ENCODE data around the gene SLC7A10. TPM values are rescaled to one million over a fixed set of nuclear protein-coding genes. Genes with fewer than 3 reads are reported as not detected.

Gene SLC7A10
- total RNA-seq, 1 donor, result not detected

GRCh38 chr19:33229962-33230361, 4.3 kb upstream of the SLC7A10 start:
- H3K27me3 ChIP-seq (ENCODE audit: insufficient read depth, low read length), result peaks cover 37% of the 10 kb centered on the region
- H3K4me2 ChIP-seq (ENCODE audit: insufficient read depth, low read length), result no peak overlapping the region
- H2AFZ ChIP-seq (ENCODE audit: low read length), result no peak overlapping the region
- H3K36me3 ChIP-seq (ENCODE audit: insufficient read depth, low read length), result no peaks in the 10 kb centered on the region
- H4K20me1 ChIP-seq (ENCODE audit: insufficient read depth, low read length), result no peaks in the 10 kb centered on the region
- no peak for DNase-seq (ENCODE audit: insufficient read length, low spot score, missing footprints)
- no peak overlapping the region for H3K27ac ChIP-seq (ENCODE audit: low read depth, low read length)
- peaks cover 10% of the 10 kb centered on the region for H3K9me3 ChIP-seq (ENCODE audit: low read depth, low read length)
- TF ChIP-seq CTCF (IDR thresholded peaks at IDR 0.05; ENCODE audit: extremely low read depth, low read depth, low read length), result no peak
- peaks cover 3% of the 10 kb centered on the region for H3K4me1 ChIP-seq (ENCODE audit: insufficient read depth, low read length)
- H3K79me2 ChIP-seq (ENCODE audit: insufficient read depth, low read length), result no peaks in the 10 kb centered on the region
- no peak overlapping the region for H3K4me3 ChIP-seq (ENCODE audit: insufficient read depth, low read length)

GRCh38 chr19:33227870-33228599, 2.4 kb upstream of the SLC7A10 start:
- Histone ChIP-seq H3K4me1 (ENCODE audit: insufficient read depth, low read length) (peaks cover 3% of the 10 kb centered on the region), H3K36me3 (ENCODE audit: insufficient read depth, low read length) (no peaks in the 10 kb centered on the region), H3K4me3 (ENCODE audit: insufficient read depth, low read length) (no peak overlapping the region), H4K20me1 (ENCODE audit: insufficient read depth, low read length) (no peaks in the 10 kb centered on the region), H3K79me2 (ENCODE audit: insufficient read depth, low read length) (no peaks in the 10 kb centered on the region), H3K27ac (ENCODE audit: low read depth, low read length) (no peak overlapping the region), H3K27me3 (ENCODE audit: insufficient read depth, low read length) (peaks cover 53% of the 10 kb centered on the region), H3K4me2 (ENCODE audit: insufficient read depth, low read length) (no peak overlapping the region), H2AFZ (ENCODE audit: low read length) (no peak overlapping the region), H3K9me3 (ENCODE audit: low read depth, low read length) (peaks cover 10% of the 10 kb centered on the region)
- no peak for TF ChIP-seq CTCF (IDR thresholded peaks at IDR 0.05; ENCODE audit: extremely low read depth, low read depth, low read length)
- no peak for DNase-seq (ENCODE audit: insufficient read length, low spot score, missing footprints)

GRCh38 chr19:33227242-33227650, 1.6 kb upstream of the SLC7A10 start:
- Histone ChIP-seq H3K4me1 (ENCODE audit: insufficient read depth, low read length) (peaks cover 3% of the 10 kb centered on the region), H3K27ac (ENCODE audit: low read depth, low read length) (no peak overlapping the region), H2AFZ (ENCODE audit: low read length) (no peak overlapping the region), H3K27me3 (ENCODE audit: insufficient read depth, low read length) (peaks cover 57% of the 10 kb centered on the region), H3K4me2 (ENCODE audit: insufficient read depth, low read length) (no peak overlapping the region), H3K79me2 (ENCODE audit: insufficient read depth, low read length) (no peaks in the 10 kb centered on the region), H3K9me3 (ENCODE audit: low read depth, low read length) (peaks cover 10% of the 10 kb centered on the region), H3K4me3 (ENCODE audit: insufficient read depth, low read length) (no peak overlapping the region), H3K36me3 (ENCODE audit: insufficient read depth, low read length) (no peaks in the 10 kb centered on the region), H4K20me1 (ENCODE audit: insufficient read depth, low read length) (no peaks in the 10 kb centered on the region)
- TF ChIP-seq CTCF (IDR thresholded peaks at IDR 0.05; ENCODE audit: extremely low read depth, low read depth, low read length), result no peak
- DNase-seq (ENCODE audit: insufficient read length, low spot score, missing footprints), result no peak

- Histone ChIP-seq H3K4me3 (ENCODE audit: insufficient read depth, low read length) (no peak overlapping the region), H3K27me3 (ENCODE audit: insufficient read depth, low read length) (peaks cover 54% of the 10 kb centered on the region), H3K36me3 (ENCODE audit: insufficient read depth, low read length) (no peaks in the 10 kb centered on the region), H3K27ac (ENCODE audit: low read depth, low read length) (no peak overlapping the region), H4K20me1 (ENCODE audit: insufficient read depth, low read length) (no peaks in the 10 kb centered on the region), H3K79me2 (ENCODE audit: insufficient read depth, low read length) (no peaks in the 10 kb centered on the region), H3K4me1 (ENCODE audit: insufficient read depth, low read length) (peaks cover 3% of the 10 kb centered on the region), H3K9me3 (ENCODE audit: low read depth, low read length) (peaks cover 10% of the 10 kb centered on the region), H2AFZ (ENCODE audit: low read length) (no peak overlapping the region), H3K4me2 (ENCODE audit: insufficient read depth, low read length) (no peak overlapping the region)
- TF ChIP-seq CTCF (IDR thresholded peaks at IDR 0.05; ENCODE audit: extremely low read depth, low read depth, low read length), result no peak
- DNase-seq (ENCODE audit: insufficient read length, low spot score, missing footprints), result no peak
Observed at GRCh38 chr19:33226550-33227241, 1.0 kb upstream of the SLC7A10 start.

Data from osteoblast (primary cell).